ENCODE results near the gene ADD1. TPM values are rescaled to one million over a fixed set of nuclear protein-coding genes. Genes with fewer than 3 reads are reported as not detected.
A peak's percentile ranks its signal among the peaks of the same experiment; 100 is the strongest.

Gene ADD1
- total and polyA plus RNA-seq, 4 donors, result 62.2 to 142 (median 83.4) TPM

GRCh38 chr4:2837110-2837903, 6.3 kb upstream of the ADD1 start:
- Histone ChIP-seq H3K36me3 (ENCODE audit: control insufficient read depth in 4 of 4, insufficient read depth in 3 of 4, low read depth in 1 of 4, low read length in 3 of 4) (peaks cover 3 to 28% (median 13%) of the 10 kb centered on the region in 4 donors), H3K27ac (ENCODE audit: low read depth in 1 of 2, low read length in 2 of 2) (peak overlapping the region; percentile 49 to 62), H3K9ac (ENCODE audit: low read depth in 1 of 2, low read length in 2 of 2) (peak overlapping the region in 1 of 2 donors; percentile 27), H3K4me3 (ENCODE audit: low read depth in 1 of 3, low read length in 3 of 3) (no peak overlapping the region), H3K4me1 (ENCODE audit: control insufficient read depth in 4 of 4, insufficient read depth in 4 of 4, low read length in 3 of 4) (peaks cover 11 to 33% (median 17%) of the 10 kb centered on the region in 4 donors), H3K9me3 (ENCODE audit: control insufficient read depth in 4 of 4, low read length in 3 of 4) (no peaks in the 10 kb centered on the region), H3K27me3 (ENCODE audit: control insufficient read depth in 4 of 4, insufficient read depth in 4 of 4, low read length in 3 of 4) (no peaks in the 10 kb centered on the region)
- no peak for DNase-seq (ENCODE audit: low spot score)
- no peak for TF ChIP-seq EGR1 (IDR thresholded peaks at IDR 0.05; ENCODE audit: low read depth in 2 of 2)
- TF ChIP-seq, protein P1, sequence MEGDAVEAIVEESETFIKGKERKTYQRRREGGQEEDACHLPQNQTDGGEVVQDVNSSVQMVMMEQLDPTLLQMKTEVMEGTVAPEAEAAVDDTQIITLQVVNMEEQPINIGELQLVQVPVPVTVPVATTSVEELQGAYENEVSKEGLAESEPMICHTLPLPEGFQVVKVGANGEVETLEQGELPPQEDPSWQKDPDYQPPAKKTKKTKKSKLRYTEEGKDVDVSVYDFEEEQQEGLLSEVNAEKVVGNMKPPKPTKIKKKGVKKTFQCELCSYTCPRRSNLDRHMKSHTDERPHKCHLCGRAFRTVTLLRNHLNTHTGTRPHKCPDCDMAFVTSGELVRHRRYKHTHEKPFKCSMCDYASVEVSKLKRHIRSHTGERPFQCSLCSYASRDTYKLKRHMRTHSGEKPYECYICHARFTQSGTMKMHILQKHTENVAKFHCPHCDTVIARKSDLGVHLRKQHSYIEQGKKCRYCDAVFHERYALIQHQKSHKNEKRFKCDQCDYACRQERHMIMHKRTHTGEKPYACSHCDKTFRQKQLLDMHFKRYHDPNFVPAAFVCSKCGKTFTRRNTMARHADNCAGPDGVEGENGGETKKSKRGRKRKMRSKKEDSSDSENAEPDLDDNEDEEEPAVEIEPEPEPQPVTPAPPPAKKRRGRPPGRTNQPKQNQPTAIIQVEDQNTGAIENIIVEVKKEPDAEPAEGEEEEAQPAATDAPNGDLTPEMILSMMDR (IDR thresholded peaks at IDR 0.05; ENCODE audit: low read depth, low read length, missing input control), result no peak
- peak in 1 of 2 donors; percentile 49 for TF ChIP-seq HNF4A (conservative IDR thresholded peaks at IDR 0.05)
- TF ChIP-seq, protein P2, sequence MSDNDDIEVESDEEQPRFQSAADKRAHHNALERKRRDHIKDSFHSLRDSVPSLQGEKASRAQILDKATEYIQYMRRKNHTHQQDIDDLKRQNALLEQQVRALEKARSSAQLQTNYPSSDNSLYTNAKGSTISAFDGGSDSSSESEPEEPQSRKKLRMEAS (IDR thresholded peaks at IDR 0.05), result no peak
- no peak for TF ChIP-seq NR2F2 (IDR thresholded peaks at IDR 0.05)
- TF ChIP-seq FOXA1 (IDR thresholded peaks at IDR 0.05), result no peak
- peak; percentile 26 to 61 for TF ChIP-seq RXRA (IDR thresholded peaks at IDR 0.05)
- TF ChIP-seq, protein P3, sequence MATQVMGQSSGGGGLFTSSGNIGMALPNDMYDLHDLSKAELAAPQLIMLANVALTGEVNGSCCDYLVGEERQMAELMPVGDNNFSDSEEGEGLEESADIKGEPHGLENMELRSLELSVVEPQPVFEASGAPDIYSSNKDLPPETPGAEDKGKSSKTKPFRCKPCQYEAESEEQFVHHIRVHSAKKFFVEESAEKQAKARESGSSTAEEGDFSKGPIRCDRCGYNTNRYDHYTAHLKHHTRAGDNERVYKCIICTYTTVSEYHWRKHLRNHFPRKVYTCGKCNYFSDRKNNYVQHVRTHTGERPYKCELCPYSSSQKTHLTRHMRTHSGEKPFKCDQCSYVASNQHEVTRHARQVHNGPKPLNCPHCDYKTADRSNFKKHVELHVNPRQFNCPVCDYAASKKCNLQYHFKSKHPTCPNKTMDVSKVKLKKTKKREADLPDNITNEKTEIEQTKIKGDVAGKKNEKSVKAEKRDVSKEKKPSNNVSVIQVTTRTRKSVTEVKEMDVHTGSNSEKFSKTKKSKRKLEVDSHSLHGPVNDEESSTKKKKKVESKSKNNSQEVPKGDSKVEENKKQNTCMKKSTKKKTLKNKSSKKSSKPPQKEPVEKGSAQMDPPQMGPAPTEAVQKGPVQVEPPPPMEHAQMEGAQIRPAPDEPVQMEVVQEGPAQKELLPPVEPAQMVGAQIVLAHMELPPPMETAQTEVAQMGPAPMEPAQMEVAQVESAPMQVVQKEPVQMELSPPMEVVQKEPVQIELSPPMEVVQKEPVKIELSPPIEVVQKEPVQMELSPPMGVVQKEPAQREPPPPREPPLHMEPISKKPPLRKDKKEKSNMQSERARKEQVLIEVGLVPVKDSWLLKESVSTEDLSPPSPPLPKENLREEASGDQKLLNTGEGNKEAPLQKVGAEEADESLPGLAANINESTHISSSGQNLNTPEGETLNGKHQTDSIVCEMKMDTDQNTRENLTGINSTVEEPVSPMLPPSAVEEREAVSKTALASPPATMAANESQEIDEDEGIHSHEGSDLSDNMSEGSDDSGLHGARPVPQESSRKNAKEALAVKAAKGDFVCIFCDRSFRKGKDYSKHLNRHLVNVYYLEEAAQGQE (IDR thresholded peaks at IDR 0.05), result no peak
- TF ChIP-seq FOXA2 (IDR thresholded peaks at IDR 0.05), result no peak
- no peak for TF ChIP-seq SP1 (IDR thresholded peaks at IDR 0.05)
- no peak for TF ChIP-seq TAF1 (conservative IDR thresholded peaks at IDR 0.05)
- TF ChIP-seq, protein P4, sequence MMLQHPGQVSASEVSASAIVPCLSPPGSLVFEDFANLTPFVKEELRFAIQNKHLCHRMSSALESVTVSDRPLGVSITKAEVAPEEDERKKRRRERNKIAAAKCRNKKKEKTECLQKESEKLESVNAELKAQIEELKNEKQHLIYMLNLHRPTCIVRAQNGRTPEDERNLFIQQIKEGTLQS (IDR thresholded peaks at IDR 0.05), result no peak
- TF ChIP-seq HNF4G (IDR thresholded peaks at IDR 0.05), result no peak
- peak in 1 of 2 donors; percentile 28 for TF ChIP-seq RAD21 (IDR thresholded peaks at IDR 0.05)
- no peak for TF ChIP-seq YY1 (IDR thresholded peaks at IDR 0.05)
- WGBS, result 60% methylated on average over 20 of the region's 20 CpGs

DNA sequence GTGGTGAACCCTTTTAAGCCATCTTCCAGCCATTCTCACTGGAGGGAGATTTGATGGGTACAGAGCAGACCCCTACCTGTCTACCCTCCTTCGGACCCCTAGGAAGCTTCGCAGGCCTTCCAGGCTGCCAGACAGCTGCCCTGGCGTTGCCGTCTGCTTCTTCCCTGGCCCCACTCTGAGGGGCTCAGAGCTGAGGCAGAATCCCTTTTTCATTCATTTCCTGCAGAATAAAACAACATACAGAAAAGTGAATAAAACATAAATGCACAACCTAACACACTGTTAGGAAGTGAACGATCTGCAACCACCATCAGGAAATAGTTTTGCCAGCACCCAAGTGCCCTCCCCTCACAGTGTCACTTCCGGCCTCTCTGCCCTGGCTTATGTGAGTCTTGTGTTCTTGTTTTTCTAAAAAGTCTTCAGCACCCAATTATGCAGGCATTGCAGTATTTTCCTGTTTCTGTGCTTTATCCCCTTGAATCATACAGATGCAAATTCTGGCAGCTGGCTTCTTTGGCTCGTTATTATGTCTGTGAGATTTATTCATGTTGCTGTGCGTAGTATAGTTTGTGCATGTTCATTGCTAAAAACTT, 5.6 kb upstream of the ADD1 start:
- peaks cover 13 to 39% (median 20%) of the 10 kb centered on the region in 4 donors for H3K4me1 ChIP-seq (ENCODE audit: control insufficient read depth in 4 of 4, insufficient read depth in 4 of 4, low read length in 3 of 4)
- H3K36me3 ChIP-seq (ENCODE audit: control insufficient read depth in 4 of 4, insufficient read depth in 3 of 4, low read depth in 1 of 4, low read length in 3 of 4), result peaks cover 0 to 21% (median 9%) of the 10 kb centered on the region in 4 donors
- H3K27me3 ChIP-seq (ENCODE audit: control insufficient read depth in 4 of 4, insufficient read depth in 4 of 4, low read length in 3 of 4), result no peaks in the 10 kb centered on the region
- H3K27ac ChIP-seq (ENCODE audit: low read depth in 1 of 2, low read length in 2 of 2), result peak overlapping the region; percentile 49 to 62
- TF ChIP-seq NR2F2 (IDR thresholded peaks at IDR 0.05) (peak; percentile 13), YY1 (IDR thresholded peaks at IDR 0.05) (no peak), RAD21 (IDR thresholded peaks at IDR 0.05) (peak; percentile 4 to 32)
- WGBS, result 65% methylated on average over 8 of the region's 8 CpGs
- H3K4me3 ChIP-seq (ENCODE audit: low read depth in 1 of 3, low read length in 3 of 3), result no peak overlapping the region
- no peaks in the 10 kb centered on the region for H3K9me3 ChIP-seq (ENCODE audit: control insufficient read depth in 4 of 4, low read length in 3 of 4)
- no peak for DNase-seq (ENCODE audit: low spot score)
- peak overlapping the region in 1 of 2 donors; percentile 27 for H3K9ac ChIP-seq (ENCODE audit: low read depth in 1 of 2, low read length in 2 of 2)
